ENCODE results near the gene CLCA2. TPM values are rescaled to one million over a fixed set of nuclear protein-coding genes. Genes with fewer than 3 reads are reported as not detected.

CLCA2 gene
- total RNA-seq, 1 donor from 2014 or later, result not detected

DNA sequence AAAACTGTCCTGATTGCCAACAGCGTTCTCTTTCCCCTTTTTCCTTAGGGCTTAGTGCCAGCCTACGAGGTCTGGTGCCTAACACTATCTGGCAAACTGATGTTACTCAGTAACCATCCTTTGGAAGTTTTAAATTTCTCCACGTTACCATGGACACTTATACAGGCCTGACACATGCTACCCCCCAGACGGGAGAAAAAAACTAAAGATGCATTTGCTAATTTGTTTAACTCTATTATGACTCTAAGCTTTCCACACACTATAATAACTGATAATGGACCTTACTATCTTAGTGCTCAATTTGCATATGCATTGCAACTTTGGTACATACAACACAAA, 81.6 kb downstream of the CLCA2 start:
- peaks cover 17% of the 10 kb centered on the region for H3F3A ChIP-seq (ENCODE audit: low read depth)
- H2AFZ ChIP-seq (replicated peaks), result no peak overlapping the region
- no peak for DNase-seq (ENCODE audit: low spot score)
- no peaks in the 10 kb centered on the region for H3K27me3 ChIP-seq
- peaks cover 14% of the 10 kb centered on the region for H3K4me1 ChIP-seq
- no peak overlapping the region for H3K9ac ChIP-seq
- H3K79me2 ChIP-seq (ENCODE audit: low read depth), result no peaks in the 10 kb centered on the region
- H4K20me1 ChIP-seq (ENCODE audit: low read depth), result no peaks in the 10 kb centered on the region
- H3K4me3 Mint-ChIP-seq, result no peak overlapping the region
- H3K4me2 ChIP-seq, result no peak overlapping the region
- H3K9me3 ChIP-seq (ENCODE audit: low read depth), result no peaks in the 10 kb centered on the region
- H3K9me3 Mint-ChIP-seq, result no peaks in the 10 kb centered on the region
- H3K27ac Mint-ChIP-seq, result no peak overlapping the region
- H3K4me1 Mint-ChIP-seq, result peaks cover 26% of the 10 kb centered on the region
- peaks cover 4% of the 10 kb centered on the region for H3K27me3 Mint-ChIP-seq (ENCODE audit: insufficient read depth, low read depth)
- H3K4me3 ChIP-seq, result no peak overlapping the region
- H3K36me3 ChIP-seq, result no peaks in the 10 kb centered on the region
- H3K27ac ChIP-seq, result no peak overlapping the region
- H3K36me3 Mint-ChIP-seq, result no peaks in the 10 kb centered on the region
- TF ChIP-seq, protein P1, sequence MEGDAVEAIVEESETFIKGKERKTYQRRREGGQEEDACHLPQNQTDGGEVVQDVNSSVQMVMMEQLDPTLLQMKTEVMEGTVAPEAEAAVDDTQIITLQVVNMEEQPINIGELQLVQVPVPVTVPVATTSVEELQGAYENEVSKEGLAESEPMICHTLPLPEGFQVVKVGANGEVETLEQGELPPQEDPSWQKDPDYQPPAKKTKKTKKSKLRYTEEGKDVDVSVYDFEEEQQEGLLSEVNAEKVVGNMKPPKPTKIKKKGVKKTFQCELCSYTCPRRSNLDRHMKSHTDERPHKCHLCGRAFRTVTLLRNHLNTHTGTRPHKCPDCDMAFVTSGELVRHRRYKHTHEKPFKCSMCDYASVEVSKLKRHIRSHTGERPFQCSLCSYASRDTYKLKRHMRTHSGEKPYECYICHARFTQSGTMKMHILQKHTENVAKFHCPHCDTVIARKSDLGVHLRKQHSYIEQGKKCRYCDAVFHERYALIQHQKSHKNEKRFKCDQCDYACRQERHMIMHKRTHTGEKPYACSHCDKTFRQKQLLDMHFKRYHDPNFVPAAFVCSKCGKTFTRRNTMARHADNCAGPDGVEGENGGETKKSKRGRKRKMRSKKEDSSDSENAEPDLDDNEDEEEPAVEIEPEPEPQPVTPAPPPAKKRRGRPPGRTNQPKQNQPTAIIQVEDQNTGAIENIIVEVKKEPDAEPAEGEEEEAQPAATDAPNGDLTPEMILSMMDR (IDR thresholded peaks at IDR 0.05), result no peak
- TF ChIP-seq EZH2 (IDR thresholded peaks at IDR 0.05) (no peak), EZH2phosphoT487 (IDR thresholded peaks at IDR 0.05) (no peak)

Other genes starting within 250 kb of the CLCA2 start
- 27.7 and 62.6 TPM in 2 replicates for gene ODF2L, start 27.8 kb upstream of the CLCA2 start, total RNA-seq (ENCODE audit: low replicate concordance)
- gene CLCA1, start 44.8 kb downstream of the CLCA2 start, total RNA-seq (ENCODE audit: low replicate concordance), result not detected in 2 replicates
- gene CLCA4, start 122.9 kb downstream of the CLCA2 start, total RNA-seq (ENCODE audit: low replicate concordance), result not detected in 2 replicates

Measured in neural progenitor cell (in vitro differentiated cells).